Testis (tissue), 3 donors: ENCODE data around the gene PTPRS. TPM values are rescaled to one million over a fixed set of nuclear protein-coding genes. Genes with fewer than 3 reads are reported as not detected.

ENCODE experiments used
- DNase-seq: peaks from one replicate; pipeline ENCODE4 v3.0.0-alpha.2; 2019
- H3K27ac ChIP-seq, 2 donors: fragments of 200-600 bp; sonication (generic); one replicate each; pipeline ENCODE4 v1.5.1; 2019
- H3K27me3 ChIP-seq: fragments of 200-600 bp; sonication (generic); one replicate; pipeline ENCODE4 v1.5.1; 2019
- H3K36me3 ChIP-seq: fragments of 200-600 bp; sonication (generic); one replicate; pipeline ENCODE4 v1.5.1; 2017; ENCODE audit warnings: low read depth; ENCODE audit errors: missing control alignments
- H3K4me1 ChIP-seq: fragments of 200-600 bp; sonication (generic); one replicate; pipeline ENCODE4 v1.5.1; 2019
- H3K4me3 ChIP-seq, 2 donors: fragments of 200-600 bp; sonication (generic); one replicate each; pipeline ENCODE4 v1.5.1; 2017 to 2019
- H3K9me3 ChIP-seq: fragments of 200-600 bp; sonication (generic); one replicate; pipeline ENCODE4 v1.5.1; 2017
- CTCF ChIP-seq, 3 experiments: fragments of 450-650 bp in 2 of 3; fragments of 200-600 bp in 1 of 3; sonication (generic) in 1 of 3; IDR thresholded peaks; one replicate each; pipeline ENCODE4 v1.5.1; 2016 to 2019; ENCODE audit warnings: antibody characterized with exemption in 3 of 3, mild to moderate bottlenecking in 2 of 3, moderate library complexity in 1 of 3
- POLR2A ChIP-seq: fragments of 450-650 bp; IDR thresholded peaks from one replicate; pipeline ENCODE4 v1.6.1; 2017; ENCODE audit warnings: antibody characterized with exemption, mild to moderate bottlenecking, moderate library complexity
- WGBS, 2 donors: methylation state at CpG; one replicate each; pipeline ENCODE4 v1.1.5; 2018; 5-methylcytosine and 5-hydroxymethylcytosine counted together
- intact Hi-C: fragments of 100-400 bp; cut with DNase I; formaldehyde crosslinking; loops from one replicate; pipeline ENCODE4 v1.15.1; 2023; ENCODE audit warnings: low total_unique reads
- polyA plus RNA-seq: library from polyadenylated mRNA; stranded (reverse); fragments of 350-450 nt; fragmentation: Illumina TruSeq; extraction: RNeasy Lipid Tissue Mini Kit (QIAGEN cat#74804); gene quantifications from one replicate; pipeline ENCODE4 v1.2.3, GENCODE V29; 2014; ENCODE audit warnings: low read depth, low replicate concordance; ENCODE audit not compliant: insufficient read depth
- total RNA-seq, 2 donors: library from RNA; depleted of rRNA; stranded (reverse); fragments of >200 nt; gene quantifications; one replicate each; pipeline ENCODE4 v1.2.3, GENCODE V29; 2016

PTPRS gene
- total and polyA plus RNA-seq, 3 donors from 2014 or later = 27.1 to 138 (median 85.6) TPM

GRCh38 chr19:5356428-5356827 is 15.8 kb upstream of the PTPRS start:
- Histone ChIP-seq H3K27me3 (no peaks in the 10 kb centered on the region), H3K36me3 (no peaks in the 10 kb centered on the region), H3K27ac (no peak overlapping the region), H3K4me3 (no peak overlapping the region), H3K9me3 (no peaks in the 10 kb centered on the region), H3K4me1 (no peaks in the 10 kb centered on the region)
- intact Hi-C loops = no loop called here
- DNase-seq = no peak
- 84 to 86% methylated on average over 5 of the region's 5 CpGs for WGBS, 2 donors
- no peak for TF ChIP-seq POLR2A
- TF ChIP-seq CTCF (IDR thresholded peaks at IDR 0.05) = no peak

GRCh38 chr19:5355693-5356092 is 15.1 kb upstream of the PTPRS start:
- WGBS, 2 donors = 70 to 72% methylated on average over 5 of the region's 5 CpGs
- TF ChIP-seq CTCF (IDR thresholded peaks at IDR 0.05) (no peak), POLR2A (no peak)
- no peak overlapping the region for H3K4me3 ChIP-seq
- no peaks in the 10 kb centered on the region for H3K9me3 ChIP-seq
- no peaks in the 10 kb centered on the region for H3K27me3 ChIP-seq
- no peaks in the 10 kb centered on the region for H3K36me3 ChIP-seq
- intact Hi-C loops = no loop called here
- H3K27ac ChIP-seq = no peak overlapping the region
- no peak for DNase-seq
- no peaks in the 10 kb centered on the region for H3K4me1 ChIP-seq

- Histone ChIP-seq H3K27ac (no peak overlapping the region), H3K9me3 (no peaks in the 10 kb centered on the region), H3K27me3 (no peaks in the 10 kb centered on the region), H3K4me1 (no peaks in the 10 kb centered on the region), H3K36me3 (no peaks in the 10 kb centered on the region), H3K4me3 (no peak overlapping the region)
- WGBS, 2 donors = 69 to 90% methylated on average over 4 to 9 of the region's 9 CpGs
- intact Hi-C loops = no loop called here
- TF ChIP-seq POLR2A (no peak), CTCF (IDR thresholded peaks at IDR 0.05) (no peak)
- no peak for DNase-seq
Observed at GRCh38 chr19:5355076-5355475, 14.5 kb upstream of the PTPRS start.

- TF ChIP-seq POLR2A = no peak
- TF ChIP-seq CTCF (IDR thresholded peaks at IDR 0.05) = no peak
- Histone ChIP-seq H3K4me3 (no peak overlapping the region), H3K36me3 (no peaks in the 10 kb centered on the region), H3K27ac (no peak overlapping the region), H3K9me3 (no peaks in the 10 kb centered on the region), H3K4me1 (no peaks in the 10 kb centered on the region), H3K27me3 (no peaks in the 10 kb centered on the region)
- no peak for DNase-seq
- 89 to 95% methylated on average over 4 of the region's 4 CpGs for WGBS, 2 donors
- intact Hi-C loops = no loop called here
Observed at GRCh38 chr19:5354403-5354802, 13.8 kb upstream of the PTPRS start.

- no peaks in the 10 kb centered on the region for H3K9me3 ChIP-seq
- no peaks in the 10 kb centered on the region for H3K4me1 ChIP-seq
- WGBS, 2 donors = 45 to 53% methylated on average over 8 of the region's 8 CpGs
- no peak overlapping the region for H3K27ac ChIP-seq
- TF ChIP-seq POLR2A (no peak), CTCF (IDR thresholded peaks at IDR 0.05) (no peak)
- no peaks in the 10 kb centered on the region for H3K27me3 ChIP-seq
- no peaks in the 10 kb centered on the region for H3K36me3 ChIP-seq
- no peak for DNase-seq
- intact Hi-C loops = no loop called here
- H3K4me3 ChIP-seq = no peak overlapping the region
Observed at GRCh38 chr19:5352229-5352763, 11.7 kb upstream of the PTPRS start.
